GM12878 (cell line): ENCODE results near the gene ASPDH.

Source experiments
- BHLHE40 ChIP-seq, 2 experiments: fragments of 450-650 bp in 1 of 2; IDR thresholded peaks; 2 replicates each; pipeline ENCODE4 v1.6.1; 2011 to 2017; ENCODE audit warnings: low read depth in 2 of 2, borderline replicate concordance in 1 of 2, improper control_type of control experiment in 1 of 2, low read length in 1 of 2, mild to moderate bottlenecking in 1 of 2
- CBX5 ChIP-seq: sonication (generic); IDR thresholded peaks from 2 replicates; pipeline ENCODE4 v1.6.1; 2016; ENCODE audit warnings: low read depth, moderate library complexity, mild to moderate bottlenecking, inconsistent platforms
- CHD1 ChIP-seq: IDR thresholded peaks from 2 replicates; pipeline ENCODE4 v1.6.1; 2012; ENCODE audit warnings: low read depth, low read length, improper control_type of control experiment
- CREB1 ChIP-seq: IDR thresholded peaks from 2 replicates; pipeline ENCODE4 v1.6.1; 2012; ENCODE audit warnings: low read depth, mild to moderate bottlenecking, inconsistent platforms
- HDAC6 ChIP-seq: fragments of 200-600 bp; sonication (generic); IDR thresholded peaks from one replicate; pipeline ENCODE4 v1.8.0; 2017; ENCODE audit warnings: antibody characterized with exemption; ENCODE audit not compliant: unreplicated experiment
- IRF4 ChIP-seq: IDR thresholded peaks from 2 replicates; pipeline ENCODE4 v1.6.1; 2011; ENCODE audit warnings: low read depth, low read length
- MXI1 ChIP-seq: fragments of 150-350 bp; IDR thresholded peaks from 2 replicates; pipeline ENCODE4 v1.6.1; 2011; ENCODE audit warnings: low read depth, mild to moderate bottlenecking, inconsistent platforms, low read length, improper control_type of control experiment
- POLR2A ChIP-seq: IDR thresholded peaks from 2 replicates; pipeline ENCODE4 v1.6.1; 2011; ENCODE audit warnings: low read depth, mild to moderate bottlenecking, low read length
- SP1 ChIP-seq: IDR thresholded peaks from one replicate; pipeline ENCODE4 v1.6.1; 2011; ENCODE audit warnings: low read depth, low read length
- SRF ChIP-seq, 2 experiments: IDR thresholded peaks; 2 replicates each; pipeline ENCODE4 v1.6.1; 2011; ENCODE audit warnings: low read depth in 2 of 2, low read length in 2 of 2, mild to moderate bottlenecking in 1 of 2, moderate library complexity in 1 of 2
- SUZ12 ChIP-seq: fragments of 200-600 bp; sonication (generic); IDR thresholded peaks from one replicate; pipeline ENCODE4 v1.6.1; 2018; ENCODE audit warnings: antibody characterized with exemption, mild to moderate bottlenecking; ENCODE audit not compliant: unreplicated experiment
- YY1 ChIP-seq: IDR thresholded peaks from 2 replicates; pipeline ENCODE4 v1.6.1; 2011; ENCODE audit warnings: low read depth, mild to moderate bottlenecking, low read length
- TF ChIP-seq, protein P1 (sequence below), 3 experiments: IDR thresholded peaks in 2 of 3; conservative IDR thresholded peaks in 1 of 3; 2 replicates each; pipeline ENCODE4 v1.5.1; 2011; ENCODE audit warnings: low read depth in 3 of 3, low read length in 3 of 3, mild to moderate bottlenecking in 3 of 3, control low read depth in 2 of 3, moderate library complexity in 2 of 3, inconsistent platforms in 1 of 3, mixed read lengths in 1 of 3; ENCODE audit not compliant: control insufficient read depth in 2 of 3, insufficient read depth in 1 of 3; ENCODE audit errors: extremely low read depth in 1 of 3
- TF ChIP-seq, protein P2 (sequence below): fragments of 450-650 bp; IDR thresholded peaks from 2 replicates; pipeline ENCODE4 v1.6.1; 2016; ENCODE audit warnings: mild to moderate bottlenecking

DNA sequence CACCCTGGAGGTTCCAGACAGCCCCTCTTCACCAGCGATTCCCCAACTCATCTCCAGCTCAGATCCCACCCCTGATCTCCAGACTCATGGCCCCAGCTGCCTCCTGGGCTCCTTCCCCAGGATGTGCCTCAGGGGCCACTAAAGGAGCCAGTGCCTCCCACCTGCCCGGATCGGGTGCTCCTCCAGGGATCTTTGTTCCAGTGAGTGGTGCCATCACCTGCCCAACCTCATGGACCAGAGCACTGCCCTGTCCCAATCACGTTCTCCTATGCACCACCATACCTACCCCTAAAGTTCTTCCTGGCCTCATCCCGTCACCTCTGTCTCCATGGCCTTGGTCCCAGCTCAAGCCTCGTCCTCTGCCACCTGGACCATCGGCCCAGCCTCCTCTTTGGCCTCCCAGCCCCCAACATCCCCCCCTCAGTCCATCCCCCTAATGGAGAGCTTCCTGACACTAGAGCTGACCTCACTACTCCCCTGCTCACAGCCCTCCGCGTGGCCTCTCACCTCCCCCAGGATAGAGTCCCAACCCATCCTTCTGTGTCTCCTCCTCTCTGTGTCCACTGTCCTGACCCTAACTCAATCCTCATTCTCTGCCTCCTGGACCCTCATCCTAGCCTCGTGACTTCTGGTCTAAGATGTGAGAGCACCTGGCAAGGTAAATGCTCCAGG, 28.3 kb downstream of the ASPDH start:
- TF ChIP-seq, protein P1, sequence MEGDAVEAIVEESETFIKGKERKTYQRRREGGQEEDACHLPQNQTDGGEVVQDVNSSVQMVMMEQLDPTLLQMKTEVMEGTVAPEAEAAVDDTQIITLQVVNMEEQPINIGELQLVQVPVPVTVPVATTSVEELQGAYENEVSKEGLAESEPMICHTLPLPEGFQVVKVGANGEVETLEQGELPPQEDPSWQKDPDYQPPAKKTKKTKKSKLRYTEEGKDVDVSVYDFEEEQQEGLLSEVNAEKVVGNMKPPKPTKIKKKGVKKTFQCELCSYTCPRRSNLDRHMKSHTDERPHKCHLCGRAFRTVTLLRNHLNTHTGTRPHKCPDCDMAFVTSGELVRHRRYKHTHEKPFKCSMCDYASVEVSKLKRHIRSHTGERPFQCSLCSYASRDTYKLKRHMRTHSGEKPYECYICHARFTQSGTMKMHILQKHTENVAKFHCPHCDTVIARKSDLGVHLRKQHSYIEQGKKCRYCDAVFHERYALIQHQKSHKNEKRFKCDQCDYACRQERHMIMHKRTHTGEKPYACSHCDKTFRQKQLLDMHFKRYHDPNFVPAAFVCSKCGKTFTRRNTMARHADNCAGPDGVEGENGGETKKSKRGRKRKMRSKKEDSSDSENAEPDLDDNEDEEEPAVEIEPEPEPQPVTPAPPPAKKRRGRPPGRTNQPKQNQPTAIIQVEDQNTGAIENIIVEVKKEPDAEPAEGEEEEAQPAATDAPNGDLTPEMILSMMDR (IDR thresholded peaks at IDR 0.05 in 2 of 3, conservative IDR thresholded peaks at IDR 0.05 in 1 of 3; ENCODE audit: control insufficient read depth in 2 of 3, extremely low read depth in 1 of 3, insufficient read depth in 1 of 3, low read depth in 3 of 3, low read length in 3 of 3), result no peak
- TF ChIP-seq SRF (IDR thresholded peaks at IDR 0.05; ENCODE audit: low read depth in 2 of 2, low read length in 2 of 2) (no peak), BHLHE40 (IDR thresholded peaks at IDR 0.05; ENCODE audit: borderline replicate concordance in 1 of 2, low read depth in 2 of 2, low read length in 1 of 2) (no peak), CBX5 (no peak), IRF4 (no peak), SP1 (no peak), HDAC6 (no peak), POLR2A (peak; percentile 64), SUZ12 (no peak), MXI1 (no peak), YY1 (no peak), CREB1 (no peak), CHD1 (no peak)
- TF ChIP-seq, protein P2, sequence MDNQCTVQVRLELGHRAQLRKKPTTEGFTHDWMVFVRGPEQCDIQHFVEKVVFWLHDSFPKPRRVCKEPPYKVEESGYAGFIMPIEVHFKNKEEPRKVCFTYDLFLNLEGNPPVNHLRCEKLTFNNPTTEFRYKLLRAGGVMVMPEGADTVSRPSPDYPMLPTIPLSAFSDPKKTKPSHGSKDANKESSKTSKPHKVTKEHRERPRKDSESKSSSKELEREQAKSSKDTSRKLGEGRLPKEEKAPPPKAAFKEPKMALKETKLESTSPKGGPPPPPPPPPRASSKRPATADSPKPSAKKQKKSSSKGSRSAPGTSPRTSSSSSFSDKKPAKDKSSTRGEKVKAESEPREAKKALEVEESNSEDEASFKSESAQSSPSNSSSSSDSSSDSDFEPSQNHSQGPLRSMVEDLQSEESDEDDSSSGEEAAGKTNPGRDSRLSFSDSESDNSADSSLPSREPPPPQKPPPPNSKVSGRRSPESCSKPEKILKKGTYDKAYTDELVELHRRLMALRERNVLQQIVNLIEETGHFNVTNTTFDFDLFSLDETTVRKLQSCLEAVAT, result no peak
